ENCODE data around the gene LRRC23. TPM values are rescaled to one million over a fixed set of nuclear protein-coding genes. Genes with fewer than 3 reads are reported as not detected.

LRRC23 gene
- total and polyA plus RNA-seq, 2 donors (not counting 1 experiment from before 2014, with no cell fraction given), result 5.3 to 14.4 TPM

- 3% methylated on average over 36 of the region's 36 CpGs for WGBS (ENCODE audit: insufficient coverage)
- peak overlapping the region; percentile 88 to 91 for H3K27ac ChIP-seq (ENCODE audit: low read length in 2 of 2)
- ChIA-PET CTCF (interaction anchor here (0.7 to 16.6 kb wide), 14 partner anchors 7 to 264 kb away, joined by 4 to 944 read pairs (median 14); partner anchors contain the start of genes C12orf57, ENO2, PTPN6 and RNU7-1), POLR2A (interaction anchor here (1.0 to 18.5 kb wide), 9 partner anchors 10 to 85 kb away, joined by 3 to 662 read pairs (median 9); partner anchors contain the start of genes ATN1, LPCAT3, LRRC23 and PTPN6)
- H3K9me3 ChIP-seq (ENCODE audit: control extremely low read depth in 1 of 3, control insufficient read depth in 2 of 3, insufficient read depth in 1 of 3, low read length in 2 of 3), result no peaks in the 10 kb centered on the region
- peak overlapping the region; percentile 75 for H3K9ac ChIP-seq (ENCODE audit: low read length)
- no peaks in the 10 kb centered on the region for H3K27me3 Mint-ChIP-seq
- peak overlapping the region; percentile 97 for H3K27ac Mint-ChIP-seq
- no peaks in the 10 kb centered on the region for H3K27me3 ChIP-seq (replicated peaks in 1 of 4; ENCODE audit: control extremely low read depth in 1 of 4, control insufficient read depth in 3 of 4, insufficient read depth in 4 of 4, low read length in 3 of 4)
- intact Hi-C loops (cut with micrococcal nuclease), result loop anchor here (1.0 to 5.0 kb wide), 4 partner anchors 8 to 85 kb away; partner anchors contain the start of genes CDCA3, LPCAT3 and USP5
- H3K4me3 Mint-ChIP-seq, result peak overlapping the region; percentile 87
- H3K9me3 Mint-ChIP-seq (ENCODE audit: insufficient read depth), result no peaks in the 10 kb centered on the region
- H3K4me1 Mint-ChIP-seq, result peaks cover 39% of the 10 kb centered on the region
- H2AFZ ChIP-seq (ENCODE audit: insufficient read depth, low read depth, low read length, poor library complexity, severe bottlenecking), result peak overlapping the region; percentile 79
- H3K4me1 ChIP-seq (ENCODE audit: control insufficient read depth in 2 of 2, insufficient read depth in 2 of 2, low read length in 2 of 2), result peaks cover 17 to 27% of the 10 kb centered on the region in 2 donors
- ATAC-seq (ENCODE audit: low read depth) (peak; percentile 11), DNase-seq (peak; percentile 61)
- peak overlapping the region; percentile 97 for H3K4me2 ChIP-seq (replicated peaks; ENCODE audit: low read depth, low read length, poor library complexity, severe bottlenecking)
- peaks cover 20% of the 10 kb centered on the region for H3K79me2 ChIP-seq (ENCODE audit: control insufficient read depth, insufficient read depth, low read length)
- no peak for TF ChIP-seq EZH2 (IDR thresholded peaks at IDR 0.05; ENCODE audit: borderline replicate concordance, insufficient read depth, low read depth, low read length, poor library complexity, severe bottlenecking)
- TF ChIP-seq CTCF (IDR thresholded peaks at IDR 0.05), result no peak
- no peaks in the 10 kb centered on the region for H4K20me1 ChIP-seq (ENCODE audit: control insufficient read depth, insufficient read depth, low read length, poor library complexity, severe bottlenecking)
- peak overlapping the region in 4 of 5 experiments; percentile 77 to 94 (median 84) for H3K4me3 ChIP-seq (ENCODE audit: control extremely low read depth in 1 of 5, extremely low read depth in 1 of 5, insufficient read depth in 1 of 5, low read depth in 2 of 5, low read length in 4 of 5)
- peaks cover 0 to 20% of the 10 kb centered on the region in 2 experiments for H3K36me3 ChIP-seq (replicated peaks in 1 of 2; ENCODE audit: control extremely low read depth in 1 of 2, control insufficient read depth in 1 of 2, extremely low read depth in 1 of 2, insufficient read depth in 2 of 2, low read length in 1 of 2)
These were observed 32.2 kb downstream of the LRRC23 start for GRCh38 chr12:6936636-6937480.

Measured in B cell (primary cell).